Ovary (tissue), 9 donors: Measurements from ENCODE around the gene NR4A2. TPM values are rescaled to one million over a fixed set of nuclear protein-coding genes. Genes with fewer than 3 reads are reported as not detected.
"Not testable (repeated sequence)": the region's sequence is repeated elsewhere in the genome, so short reads cannot be mapped to it uniquely, and the experiment has no call there.

Experiments used
- DNase-seq, 5 donors: peaks; one replicate each; pipeline ENCODE4 v3.0.0-alpha.2; 2019 to 2020
- H3K27ac ChIP-seq, 2 donors: fragments of 200-600 bp; one replicate each; pipeline versions ENCODE4 v1.5.1 to v1.8.0; 2019 to 2022
- H3K27me3 ChIP-seq: fragments of 200-600 bp; one replicate; pipeline ENCODE4 v1.8.0; 2022
- H3K36me3 ChIP-seq: fragments of 200-600 bp; sonication (generic); one replicate; pipeline ENCODE4 v1.5.1; 2019
- H3K4me1 ChIP-seq: one replicate; pipeline ENCODE4 v1.8.1; 2013; ENCODE audit warnings: mild to moderate bottlenecking, moderate library complexity; ENCODE audit not compliant: insufficient read depth
- H3K4me3 ChIP-seq: fragments of 200-600 bp; sonication (generic); one replicate; pipeline ENCODE4 v1.5.1; 2017
- H3K9me3 ChIP-seq, 2 donors: fragments of 200-600 bp in 1 of 2; sonication (generic) in 1 of 2; one replicate each; pipeline versions ENCODE4 v1.5.1 to v1.8.1; 2013 to 2019; ENCODE audit warnings: mild to moderate bottlenecking in 1 of 2, moderate library complexity in 1 of 2
- EP300 ChIP-seq: sonication (generic); formaldehyde crosslinking; IDR thresholded peaks from one replicate; pipeline ENCODE4 v1.6.1; 2017; ENCODE audit warnings: antibody characterized with exemption
- POLR2A ChIP-seq: fragments of 450-650 bp; IDR thresholded peaks from one replicate; pipeline ENCODE4 v1.6.1; 2017; ENCODE audit warnings: antibody characterized with exemption, mild to moderate bottlenecking, moderate library complexity
- WGBS, 3 donors: extraction: QIAGEN DNeasy Blood & Tissue Kit in 1 of 3; methylation state at CpG; one replicate each; pipeline versions ENCODE4 v1.1.5 to v1.1.7; 2013 to 2017; 5-methylcytosine and 5-hydroxymethylcytosine counted together
- intact Hi-C, 4 donors: fragments of 100-400 bp; cut with DNase I; formaldehyde crosslinking; loops; one replicate each; pipeline versions ENCODE4 v1.11.0 to v1.15.1; 2022 to 2023
- polyA plus RNA-seq, 2 donors: library from polyadenylated mRNA; stranded (reverse); fragments of 200-250 nt in 1 of 2; fragments of 350-450 nt in 1 of 2; fragmentation: Illumina TruSeq in 1 of 2; extraction: RNeasy Lipid Tissue Mini Kit (QIAGEN cat#74804) in 1 of 2; gene quantifications; one replicate each; pipeline ENCODE4 v1.2.3, GENCODE V29; 2013 to 2014
- total RNA-seq, 7 donors: library from RNA; depleted of rRNA in 2 of 7; stranded (reverse); fragments of >200 nt in 2 of 7; fragmentation: NEBNext Ultra II Directional in 3 of 7; extraction: Animal tissue kit (Norgen Biotek cat#: 25700) in 3 of 7; gene quantifications; one replicate each; pipeline versions ENCODE4 v1.1.0 to v1.2.4, GENCODE V29; 2016 to 2023
- TF ChIP-seq, protein P1 (sequence below), 3 donors: fragments of 450-650 bp in 2 of 3; fragments of 200-600 bp in 1 of 3; IDR thresholded peaks; one replicate each; pipeline versions ENCODE4 v1.5.1 to v1.8.0; 2016 to 2022; ENCODE audit warnings: antibody characterized with exemption in 3 of 3, mild to moderate bottlenecking in 1 of 3
- donor health status: DM: no; HTN: no; CAD: no; lungs with moderate emphysema.
- donor health status: DM: no; HTN: no; CAD: no.
- donor health status: Bipolar disorder and iron deficiency.
- donor health status: DM: yes; HTN: yes; CAD: no.
- donor health status: DM: no; HTN: no; CAD: no.
- donor health status: DM: yes; HTN: yes; CAD: no.

Gene NR4A2
- total and polyA plus RNA-seq, 9 donors: 4.4 to 259 (median 45.6) TPM

GRCh38 chr2:156306821-156307220 lies 25.7 kb downstream of the NR4A2 start:
- WGBS, 3 donors: 79 to 82% (median 80%) methylated on average over 1 of the region's 1 CpG
- intact Hi-C loops: no loop called here
- no peak for DNase-seq
- Histone ChIP-seq H3K9me3 (no peaks in the 10 kb centered on the region), H3K27me3 (no peaks in the 10 kb centered on the region), H3K36me3 (no peaks in the 10 kb centered on the region), H3K27ac (no peak overlapping the region), H3K4me1 (no peaks in the 10 kb centered on the region), H3K4me3 (no peak overlapping the region)
- TF ChIP-seq, protein P1, sequence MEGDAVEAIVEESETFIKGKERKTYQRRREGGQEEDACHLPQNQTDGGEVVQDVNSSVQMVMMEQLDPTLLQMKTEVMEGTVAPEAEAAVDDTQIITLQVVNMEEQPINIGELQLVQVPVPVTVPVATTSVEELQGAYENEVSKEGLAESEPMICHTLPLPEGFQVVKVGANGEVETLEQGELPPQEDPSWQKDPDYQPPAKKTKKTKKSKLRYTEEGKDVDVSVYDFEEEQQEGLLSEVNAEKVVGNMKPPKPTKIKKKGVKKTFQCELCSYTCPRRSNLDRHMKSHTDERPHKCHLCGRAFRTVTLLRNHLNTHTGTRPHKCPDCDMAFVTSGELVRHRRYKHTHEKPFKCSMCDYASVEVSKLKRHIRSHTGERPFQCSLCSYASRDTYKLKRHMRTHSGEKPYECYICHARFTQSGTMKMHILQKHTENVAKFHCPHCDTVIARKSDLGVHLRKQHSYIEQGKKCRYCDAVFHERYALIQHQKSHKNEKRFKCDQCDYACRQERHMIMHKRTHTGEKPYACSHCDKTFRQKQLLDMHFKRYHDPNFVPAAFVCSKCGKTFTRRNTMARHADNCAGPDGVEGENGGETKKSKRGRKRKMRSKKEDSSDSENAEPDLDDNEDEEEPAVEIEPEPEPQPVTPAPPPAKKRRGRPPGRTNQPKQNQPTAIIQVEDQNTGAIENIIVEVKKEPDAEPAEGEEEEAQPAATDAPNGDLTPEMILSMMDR (IDR thresholded peaks at IDR 0.05): no peak
- TF ChIP-seq EP300 (no peak), POLR2A (no peak)

- TF ChIP-seq, protein P1 (IDR thresholded peaks at IDR 0.05): no peak
- no peak for TF ChIP-seq POLR2A
- TF ChIP-seq EP300: no peak
- no peak overlapping the region for H3K4me3 ChIP-seq
- intact Hi-C loops: no loop called here
- no peaks in the 10 kb centered on the region for H3K27me3 ChIP-seq
- no peaks in the 10 kb centered on the region for H3K4me1 ChIP-seq
- H3K27ac ChIP-seq: no peak overlapping the region
- no peak for DNase-seq
- no peaks in the 10 kb centered on the region for H3K36me3 ChIP-seq
- H3K9me3 ChIP-seq: no peaks in the 10 kb centered on the region
Observed at GRCh38 chr2:156305121-156305520, 27.4 kb downstream of the NR4A2 start.

DNA sequence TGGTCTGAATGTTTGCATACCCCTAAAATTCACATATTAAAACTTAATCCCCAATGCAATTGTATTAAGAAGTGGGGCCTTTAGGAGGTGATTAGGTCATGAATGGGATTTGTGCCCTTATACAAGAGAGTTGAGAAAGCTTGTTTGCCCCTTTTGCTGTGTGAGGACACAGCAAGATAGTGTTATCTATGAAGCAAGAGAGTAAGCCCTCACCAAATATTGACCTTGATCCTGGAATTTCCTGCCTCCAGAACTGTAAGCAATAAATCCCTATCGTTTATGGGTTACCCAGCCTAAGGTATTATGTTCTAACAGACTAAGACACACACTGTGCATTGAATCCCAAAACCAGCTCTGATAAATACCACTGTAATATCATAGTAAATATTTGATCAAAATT lies 32.2 kb downstream of the NR4A2 start:
- WGBS, 3 donors: 32 to 50% (median 41%) methylated on average over 1 of the region's 1 CpG
- H3K27me3 ChIP-seq: no peaks in the 10 kb centered on the region
- DNase-seq: no peak

DNA sequence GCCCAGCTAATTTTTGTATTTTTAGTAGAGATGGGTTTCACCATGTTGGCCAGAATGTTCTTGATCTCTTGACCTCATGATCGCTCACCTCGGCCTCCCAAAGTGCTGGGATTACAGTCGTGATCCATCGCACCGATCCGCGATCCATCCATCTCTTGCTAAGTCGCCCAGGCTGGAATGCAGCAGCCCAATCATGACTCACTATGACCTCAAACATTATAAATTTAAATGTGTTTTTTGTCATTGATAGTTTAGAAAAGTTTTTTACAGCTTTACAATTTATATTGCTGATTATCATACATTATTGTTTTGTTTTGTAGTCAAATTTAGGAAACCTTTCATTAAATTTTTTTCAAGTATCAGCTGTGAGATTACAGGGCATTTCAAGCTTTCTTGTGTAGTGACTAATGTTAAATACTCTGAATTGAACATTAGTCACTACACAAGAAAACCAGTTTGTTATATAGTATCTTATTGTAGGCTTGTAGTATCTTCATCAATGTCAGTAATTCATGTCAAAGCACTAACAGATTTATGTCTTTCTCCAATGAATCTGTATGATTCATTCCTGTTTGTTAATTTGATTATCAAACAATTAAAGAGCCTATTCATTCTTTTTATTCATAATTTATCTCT lies 37.5 kb downstream of the NR4A2 start:
- 95 to 96% (median 96%) methylated on average over 8 of the region's 8 CpGs for WGBS, 3 donors
- no peak for DNase-seq
- Histone ChIP-seq H3K36me3 (no peaks in the 10 kb centered on the region), H3K4me3 (no peak overlapping the region), H3K4me1 (no peaks in the 10 kb centered on the region), H3K27me3 (no peaks in the 10 kb centered on the region), H3K27ac (no peak overlapping the region), H3K9me3 (peaks cover 0 to 3% of the 10 kb centered on the region in 2 donors)
- intact Hi-C loops: no loop called here
- TF ChIP-seq POLR2A (no peak), EP300 (no peak)
- TF ChIP-seq, protein P1 (IDR thresholded peaks at IDR 0.05): no peak

More for the DNA sequence above, 32.2 kb downstream of the NR4A2 start:
- Histone ChIP-seq H3K27ac (no peak overlapping the region), H3K9me3 (peaks cover 0 to 3% of the 10 kb centered on the region in 2 donors), H3K4me3 (no peak overlapping the region), H3K4me1 (no peaks in the 10 kb centered on the region), H3K36me3 (no peaks in the 10 kb centered on the region)
- intact Hi-C loops: no loop called here
- TF ChIP-seq, protein P1 (IDR thresholded peaks at IDR 0.05): no peak
- TF ChIP-seq EP300 (no peak), POLR2A (no peak)

- intact Hi-C loops, H3K27me3 ChIP-seq, H3K36me3 ChIP-seq, DNase-seq, H3K4me1 ChIP-seq, H3K27ac ChIP-seq, H3K9me3 ChIP-seq, H3K4me3 ChIP-seq: not testable (repeated sequence)
- 89 to 97% (median 96%) methylated on average over 17 to 28 of the region's 29 CpGs for WGBS, 3 donors
Observed at GRCh38 chr2:156293382-156293781, 39.1 kb downstream of the NR4A2 start.
